SW 1271 (cell line): Measurements from ENCODE around the gene GRK1.
"Not testable (repeated sequence)": the region's sequence is repeated elsewhere in the genome, so short reads cannot be mapped to it uniquely, and the experiment has no call there.

Experiments
- DNase-seq, 2 experiments: peaks; one replicate each; lab custom pipeline; 2025; lab: John Stamatoyannopoulos, UW

The GRK1 gene

GRCh38 chr13:113666951-113667701, at the start of gene GRK1:
GRK1 (plus strand) TSS chr13:113667219; CDS start chr13:113667387, 168 bp downstream.
- DNase-seq: no peak

DNA sequence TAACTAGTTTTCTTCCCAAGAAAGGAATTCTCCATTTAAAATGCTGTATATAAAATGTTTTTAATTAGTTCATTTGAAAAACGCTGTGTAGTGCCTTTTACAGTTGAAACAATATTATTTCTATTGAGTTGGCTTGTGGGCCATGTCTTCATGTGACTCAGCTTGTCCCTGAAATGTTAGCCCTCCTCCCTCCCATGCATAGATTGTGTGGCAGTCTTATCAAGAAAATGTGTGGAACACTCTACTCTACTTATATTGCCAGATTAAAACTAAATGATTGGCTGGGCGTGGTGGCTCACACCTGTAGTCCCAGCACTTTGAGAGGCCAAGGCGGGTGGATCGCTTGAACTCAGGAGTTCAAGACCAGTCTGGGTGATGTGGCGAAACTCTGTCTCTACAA, 49.1 kb upstream of the GRK1 start:
- DNase-seq: no peak

GRCh38 chr13:113618455-113618854, 48.6 kb upstream of the GRK1 start:
- no peak for DNase-seq

GRCh38 chr13:113620036-113620796, 46.8 kb upstream of the GRK1 start:
- DNase-seq: no peak

GRCh38 chr13:113621046-113621445, 46.0 kb upstream of the GRK1 start:
- no peak for DNase-seq

DNA sequence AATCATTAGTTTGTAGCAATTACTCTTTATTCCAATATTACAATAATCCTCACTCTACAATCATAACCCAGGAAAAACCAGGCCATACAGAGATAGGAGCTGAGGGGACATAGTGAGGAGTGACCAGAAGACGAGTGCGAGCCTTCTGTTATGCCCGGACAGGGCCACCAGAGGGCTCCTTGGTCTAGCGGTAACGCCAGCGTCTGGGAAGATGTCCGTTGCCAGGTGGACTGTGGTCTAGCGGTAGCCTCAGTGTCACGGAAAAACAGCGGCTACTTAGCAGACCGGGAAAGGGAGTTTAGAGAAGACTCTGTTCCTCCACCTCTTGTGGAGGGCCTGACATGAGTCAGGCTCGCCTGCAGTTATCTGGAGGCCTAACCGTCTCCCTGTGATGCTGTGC, 45.5 kb upstream of the GRK1 start:
- DNase-seq: not testable (repeated sequence)

DNA sequence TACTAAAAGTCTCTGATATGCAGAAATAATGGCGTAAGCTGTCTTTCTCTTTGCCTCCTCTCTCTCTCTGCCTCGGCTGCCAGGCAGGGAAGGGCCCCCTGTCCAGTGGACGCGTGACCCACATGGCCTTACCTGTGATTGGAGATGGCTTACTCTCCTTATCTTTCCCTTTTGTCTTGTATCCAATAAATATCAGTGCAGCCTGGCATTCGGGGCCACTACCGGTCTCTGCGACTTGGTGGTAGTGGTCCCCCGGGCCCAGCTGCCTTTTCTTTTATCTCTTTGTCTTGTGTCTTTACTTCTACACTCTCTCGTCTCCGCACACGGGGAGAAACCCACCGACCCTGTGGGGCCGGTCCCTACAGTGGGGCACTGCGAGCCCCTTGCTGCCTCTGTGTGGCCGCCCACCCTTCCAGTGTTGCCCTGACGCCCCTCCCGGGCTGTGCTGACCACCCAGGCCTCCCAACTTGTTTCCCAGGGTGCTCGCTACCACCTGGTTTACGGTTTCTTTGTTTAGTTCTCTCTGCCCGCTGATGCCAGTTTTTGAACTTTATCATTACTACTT, 45.0 kb upstream of the GRK1 start:
- DNase-seq: not testable (repeated sequence)

DNA sequence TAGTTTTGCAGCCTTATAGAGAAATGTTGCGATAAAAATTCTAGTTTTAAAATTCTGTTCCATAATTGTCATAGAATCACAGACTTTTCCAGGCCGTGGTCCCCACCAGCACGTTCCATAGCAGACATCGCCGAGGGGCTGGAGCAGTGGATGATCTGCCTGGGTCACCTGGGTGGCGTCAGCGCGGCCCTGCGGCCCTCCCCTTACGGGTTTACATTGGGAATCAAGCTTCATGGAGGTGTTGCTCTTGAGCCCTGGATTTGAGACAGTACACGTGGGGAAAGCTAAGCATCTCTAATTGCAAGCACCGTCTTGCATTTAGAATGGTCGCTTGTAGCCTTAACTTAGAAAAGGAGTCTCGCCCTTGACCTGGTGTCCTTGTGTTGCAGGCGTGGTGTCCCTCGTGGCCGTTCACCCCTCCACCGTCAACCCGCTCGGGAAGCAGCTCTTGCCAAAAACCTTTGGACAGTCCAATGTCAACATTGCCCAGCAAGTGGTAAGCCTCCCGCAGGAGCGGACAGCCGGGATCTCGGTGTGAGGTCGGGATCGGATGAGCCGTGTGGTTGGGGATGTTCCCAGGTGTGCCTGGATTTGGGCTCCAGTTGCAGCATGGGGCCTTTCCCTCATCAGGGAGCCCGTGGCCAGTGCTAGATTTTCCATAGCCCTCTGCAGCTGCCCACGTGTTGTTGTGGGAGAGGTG, 44.1 kb upstream of the GRK1 start:
- no peak for DNase-seq

GRCh38 chr13:113623491-113624234, 43.4 kb upstream of the GRK1 start:
- DNase-seq: no peak

GRCh38 chr13:113624235-113624587, 42.8 kb upstream of the GRK1 start:
- DNase-seq: no peak

DNA sequence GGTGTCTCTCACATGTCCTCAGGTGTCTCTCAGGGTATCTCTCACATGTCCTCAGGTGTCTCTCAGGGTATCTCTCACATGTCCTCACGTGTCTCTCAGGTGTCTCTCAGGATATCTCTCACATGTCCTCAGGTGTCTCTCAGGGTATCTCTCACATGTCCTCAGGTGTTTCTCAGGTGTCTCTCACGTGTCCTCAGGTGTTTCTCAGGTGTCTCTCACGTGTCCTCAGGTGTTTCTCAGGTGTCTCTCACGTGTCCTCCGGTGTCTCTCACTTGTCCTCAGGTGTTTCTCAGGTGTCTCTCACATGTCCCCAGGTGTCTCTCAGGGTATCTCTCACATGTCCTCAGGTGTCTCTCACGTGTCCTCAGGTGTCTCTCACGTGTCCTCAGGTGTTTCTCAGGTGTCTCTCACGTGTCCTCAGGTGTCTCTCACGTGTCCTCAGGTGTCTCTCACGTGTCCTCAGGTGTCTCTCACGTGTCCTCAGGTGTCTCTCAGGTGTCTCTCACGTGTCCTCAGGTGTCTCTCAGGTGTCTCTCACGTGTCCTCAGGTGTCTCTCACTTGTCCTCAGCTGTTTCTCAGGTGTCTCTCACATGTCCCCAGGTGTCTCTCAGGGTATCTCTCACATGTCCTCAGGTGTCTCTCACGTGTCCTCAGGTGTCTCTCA, 42.2 kb upstream of the GRK1 start:
- not testable (repeated sequence) for DNase-seq

DNA sequence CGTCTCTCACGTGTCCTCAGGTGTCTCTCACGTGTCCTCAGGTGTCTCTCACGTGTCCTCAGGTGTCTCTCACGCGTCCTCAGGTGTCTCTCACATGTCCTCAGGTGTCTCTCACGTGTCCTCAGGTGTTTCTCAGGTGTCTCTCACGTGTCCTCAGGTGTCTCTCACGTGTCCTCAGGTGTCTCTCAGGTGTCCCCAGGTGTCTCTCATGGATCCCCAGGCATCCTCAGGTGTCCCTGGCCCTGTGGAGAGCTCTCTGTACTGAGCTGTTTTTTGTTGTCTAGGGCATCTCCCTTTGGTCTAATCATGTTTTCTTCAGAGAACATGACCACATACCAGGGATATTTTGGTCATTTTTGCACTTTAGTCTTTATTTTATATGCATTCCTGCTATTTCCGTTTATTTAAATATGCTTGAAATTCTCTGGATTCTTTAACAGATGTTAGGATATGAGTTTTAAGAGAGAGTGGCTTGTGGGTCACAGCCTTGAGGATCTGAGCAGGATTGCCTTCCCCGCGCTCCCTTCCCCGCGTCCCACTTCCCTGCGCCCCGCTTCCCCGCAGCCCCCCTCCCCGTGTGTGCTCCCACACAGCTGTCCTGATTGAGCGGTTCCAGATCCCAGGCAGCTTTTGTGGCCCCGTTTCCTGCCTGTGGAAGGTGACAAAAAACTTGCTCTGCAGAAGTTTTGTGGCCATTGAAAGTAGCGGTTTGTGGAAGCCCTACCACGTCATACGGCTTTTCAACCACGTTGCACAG, 40.9 kb upstream of the GRK1 start:
- DNase-seq: peak in 1 of 2 experiments; percentile 2

- DNase-seq: no peak
Observed at GRCh38 chr13:113627136-113627535, 39.9 kb upstream of the GRK1 start.

- no peak for DNase-seq
Observed at GRCh38 chr13:113628291-113629270, 38.4 kb upstream of the GRK1 start.

GRCh38 chr13:113629866-113630265, 37.2 kb upstream of the GRK1 start:
- DNase-seq: no peak

GRCh38 chr13:113630296-113630695, 36.7 kb upstream of the GRK1 start:
- DNase-seq: no peak

GRCh38 chr13:113630804-113631203, 36.2 kb upstream of the GRK1 start:
- no peak for DNase-seq

- no peak for DNase-seq
Observed at GRCh38 chr13:113631341-113632095, 35.5 kb upstream of the GRK1 start.
